RPMI7951 (cell line): Measurements from ENCODE around the gene ADCYAP1. TPM values are rescaled to one million over a fixed set of nuclear protein-coding genes. Genes with fewer than 3 reads are reported as not detected.

Experiments used
- DNase-seq: peaks from one replicate; pipeline ENCODE4 v3.0.0-alpha.2; 2012; ENCODE audit warnings: low read depth
- total RNA-seq: library from RNA; depleted of rRNA; stranded (reverse); fragments of >200 nt; shearing (Covaris generic); gene quantifications from 2 replicates; pipeline ENCODE4 v1.2.3, GENCODE V29; 2014; rRNA removed

ADCYAP1 gene
- total RNA-seq, 1 experiment from 2014 or later, result not detected

- no peak for DNase-seq
Observed at GRCh38 chr18:959854-960253, 55.2 kb downstream of the ADCYAP1 start.

Other genes starting within 250 kb of the ADCYAP1 start
- 46.7 and 54.4 TPM in 2 replicates for gene TYMS, start 247.2 kb upstream of the ADCYAP1 start, total RNA-seq
- gene ENOSF1, start 192.2 kb upstream of the ADCYAP1 start, total RNA-seq, result 23.5 and 29.8 TPM in 2 replicates
- gene YES1, start 92.6 kb upstream of the ADCYAP1 start, total RNA-seq, result 69.1 and 93.9 TPM in 2 replicates